Loucy (cell line): ENCODE data around the gene DRD5.
A peak's percentile ranks its signal among the peaks of the same experiment; 100 is the strongest.

ENCODE experiments used
- H2AFZ ChIP-seq: fragments of 200-600 bp; sonication (generic); 2 replicates; pipeline ENCODE4 v1.6.0; 2016; ENCODE audit warnings: antibody characterized with exemption, mild to moderate bottlenecking, low read length, moderate library complexity
- H3F3A ChIP-seq: fragments of 200-600 bp; 2 replicates; pipeline ENCODE4 v1.6.0; 2016; ENCODE audit warnings: antibody characterized with exemption, low read depth, mild to moderate bottlenecking
- H3K27me3 ChIP-seq: fragments of 200-600 bp; sonication (generic); 2 replicates; pipeline ENCODE4 v1.6.1; 2014; ENCODE audit warnings: low read length, mild to moderate bottlenecking; ENCODE audit not compliant: insufficient read depth, poor library complexity, severe bottlenecking
- H3K36me3 ChIP-seq: fragments of 200-600 bp; sonication (generic); 2 replicates; pipeline ENCODE4 v1.6.1; 2016; ENCODE audit warnings: low read length; ENCODE audit not compliant: insufficient read depth
- H3K4me1 ChIP-seq: fragments of 200-600 bp; sonication (generic); 2 replicates; pipeline ENCODE4 v1.5.1; 2014; ENCODE audit warnings: low read length, mild to moderate bottlenecking; ENCODE audit not compliant: insufficient read depth, poor library complexity, severe bottlenecking
- H3K4me2 ChIP-seq: fragments of 200-600 bp; sonication (generic); 2 replicates; pipeline ENCODE4 v1.6.0; 2014; ENCODE audit warnings: antibody characterized with exemption, low read length, low read depth, mild to moderate bottlenecking; ENCODE audit not compliant: poor library complexity, severe bottlenecking
- H3K4me3 ChIP-seq: fragments of 200-600 bp; sonication (generic); 2 replicates; pipeline ENCODE4 v1.5.1; 2014; ENCODE audit warnings: low read length, mild to moderate bottlenecking, mixed read lengths; ENCODE audit not compliant: poor library complexity, severe bottlenecking
- H3K79me2 ChIP-seq: fragments of 200-600 bp; sonication (generic); 2 replicates; pipeline ENCODE4 v1.6.1; 2014; ENCODE audit warnings: low read length; ENCODE audit not compliant: insufficient read depth
- H3K9ac ChIP-seq: fragments of 200-600 bp; sonication (generic); 2 replicates; pipeline ENCODE4 v1.6.0; 2014; ENCODE audit warnings: mild to moderate bottlenecking, low read depth, low read length, moderate library complexity; ENCODE audit not compliant: poor library complexity, severe bottlenecking
- H3K9me2 ChIP-seq: fragments of 200-600 bp; sonication (generic); replicated peaks from 2 replicates; pipeline ENCODE4 v1.6.1; 2016; ENCODE audit warnings: low read depth, low read length, mixed read lengths
- H3K9me3 ChIP-seq: fragments of 200-600 bp; sonication (generic); 2 replicates; pipeline ENCODE4 v1.6.1; 2014; ENCODE audit warnings: mild to moderate bottlenecking, antibody characterized with exemption, low read length, low read depth; ENCODE audit not compliant: insufficient read depth
- H4K20me1 ChIP-seq: fragments of 200-600 bp; sonication (generic); 2 replicates; pipeline ENCODE4 v1.6.0; 2014; ENCODE audit warnings: antibody characterized with exemption, low read length, mild to moderate bottlenecking; ENCODE audit not compliant: insufficient read depth, poor library complexity, severe bottlenecking
- EZH2phosphoT487 ChIP-seq: fragments of 200-600 bp; IDR thresholded peaks from 2 replicates; pipeline ENCODE4 v1.6.1; 2018; ENCODE audit warnings: antibody characterized with exemption, mild to moderate bottlenecking, moderate library complexity, borderline replicate concordance
- TF ChIP-seq, protein P1 (sequence below): fragments of 200-600 bp; sonication (generic); conservative IDR thresholded peaks from 2 replicates; pipeline ENCODE4 v1.5.1; 2014; ENCODE audit warnings: mild to moderate bottlenecking, antibody characterized with exemption, low read length

The DRD5 gene

DNA sequence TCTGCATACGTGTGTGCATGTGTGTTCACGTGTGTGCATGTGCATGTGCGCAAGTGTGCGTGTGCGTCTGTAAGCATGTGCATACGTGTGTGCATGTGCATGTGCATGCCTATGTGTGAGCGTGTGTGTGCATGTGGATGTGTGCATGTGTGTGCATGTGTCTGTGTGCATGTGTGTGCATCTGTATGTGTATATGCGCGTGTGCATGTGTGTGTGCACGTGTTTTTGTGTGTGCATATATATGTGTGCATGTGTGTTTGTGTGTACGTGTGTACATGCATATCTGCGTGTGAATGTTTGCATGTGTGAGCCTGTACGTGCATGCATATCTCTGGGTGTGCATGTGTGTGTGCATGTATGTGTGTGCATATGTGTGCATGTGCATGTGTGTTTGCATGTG, 35.7 kb upstream of the DRD5 start:
- Histone ChIP-seq H3K4me1 (no peaks in the 10 kb centered on the region), H3K79me2 (no peaks in the 10 kb centered on the region), H2AFZ (no peak overlapping the region)

DNA sequence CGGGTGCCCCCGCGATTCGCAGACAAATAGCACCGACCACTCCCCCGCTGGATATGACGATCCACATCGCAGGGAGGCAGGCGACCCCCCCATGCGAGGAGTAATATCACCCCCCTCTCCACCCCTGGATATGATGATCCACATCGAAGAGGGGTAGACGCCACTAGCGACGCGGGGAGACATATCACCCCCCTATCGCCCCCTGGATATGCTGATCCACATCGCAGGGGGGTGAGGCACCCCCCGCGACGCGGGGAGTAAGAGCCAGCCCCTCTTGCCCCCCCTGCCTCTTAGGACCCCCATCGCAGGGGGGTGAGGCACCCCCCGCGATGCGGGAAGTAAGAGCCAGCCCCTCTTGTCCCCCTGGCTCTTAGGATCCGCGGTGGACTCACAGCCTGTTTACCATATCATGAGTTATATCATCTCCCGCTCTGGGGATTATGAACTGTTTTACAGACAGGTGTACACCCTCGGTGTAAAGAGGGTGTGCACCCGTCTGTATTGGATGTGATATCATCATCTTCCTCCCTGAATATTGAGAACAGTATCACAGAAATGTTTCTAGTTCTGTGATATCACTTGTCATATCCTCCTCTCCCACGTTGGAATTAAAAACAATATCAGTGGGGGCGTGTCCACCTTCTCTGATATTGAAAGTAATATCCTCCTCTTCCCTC, 22.7 kb upstream of the DRD5 start:
- Histone ChIP-seq H2AFZ (no peak overlapping the region), H3K27me3 (no peaks in the 10 kb centered on the region), H3K4me3 (no peak overlapping the region), H3K4me1 (no peaks in the 10 kb centered on the region), H3K4me2 (no peak overlapping the region), H3K9me2 (no peaks in the 10 kb centered on the region), H4K20me1 (no peaks in the 10 kb centered on the region), H3F3A (no peaks in the 10 kb centered on the region), H3K79me2 (no peaks in the 10 kb centered on the region), H3K9ac (no peak overlapping the region), H3K9me3 (no peaks in the 10 kb centered on the region), H3K36me3 (no peaks in the 10 kb centered on the region)
- TF ChIP-seq, protein P1, sequence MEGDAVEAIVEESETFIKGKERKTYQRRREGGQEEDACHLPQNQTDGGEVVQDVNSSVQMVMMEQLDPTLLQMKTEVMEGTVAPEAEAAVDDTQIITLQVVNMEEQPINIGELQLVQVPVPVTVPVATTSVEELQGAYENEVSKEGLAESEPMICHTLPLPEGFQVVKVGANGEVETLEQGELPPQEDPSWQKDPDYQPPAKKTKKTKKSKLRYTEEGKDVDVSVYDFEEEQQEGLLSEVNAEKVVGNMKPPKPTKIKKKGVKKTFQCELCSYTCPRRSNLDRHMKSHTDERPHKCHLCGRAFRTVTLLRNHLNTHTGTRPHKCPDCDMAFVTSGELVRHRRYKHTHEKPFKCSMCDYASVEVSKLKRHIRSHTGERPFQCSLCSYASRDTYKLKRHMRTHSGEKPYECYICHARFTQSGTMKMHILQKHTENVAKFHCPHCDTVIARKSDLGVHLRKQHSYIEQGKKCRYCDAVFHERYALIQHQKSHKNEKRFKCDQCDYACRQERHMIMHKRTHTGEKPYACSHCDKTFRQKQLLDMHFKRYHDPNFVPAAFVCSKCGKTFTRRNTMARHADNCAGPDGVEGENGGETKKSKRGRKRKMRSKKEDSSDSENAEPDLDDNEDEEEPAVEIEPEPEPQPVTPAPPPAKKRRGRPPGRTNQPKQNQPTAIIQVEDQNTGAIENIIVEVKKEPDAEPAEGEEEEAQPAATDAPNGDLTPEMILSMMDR, result no peak
- TF ChIP-seq EZH2phosphoT487, result no peak

More for the DNA sequence above, 35.7 kb upstream of the DRD5 start:
- Histone ChIP-seq H3K9me2 (no peaks in the 10 kb centered on the region), H3K9ac (no peak overlapping the region), H3K9me3 (no peaks in the 10 kb centered on the region), H4K20me1 (no peaks in the 10 kb centered on the region), H3F3A (no peaks in the 10 kb centered on the region), H3K27me3 (no peaks in the 10 kb centered on the region), H3K4me3 (no peak overlapping the region), H3K36me3 (no peaks in the 10 kb centered on the region), H3K4me2 (no peak overlapping the region)
- TF ChIP-seq, protein P1, result no peak
- TF ChIP-seq EZH2phosphoT487, result no peak

DNA sequence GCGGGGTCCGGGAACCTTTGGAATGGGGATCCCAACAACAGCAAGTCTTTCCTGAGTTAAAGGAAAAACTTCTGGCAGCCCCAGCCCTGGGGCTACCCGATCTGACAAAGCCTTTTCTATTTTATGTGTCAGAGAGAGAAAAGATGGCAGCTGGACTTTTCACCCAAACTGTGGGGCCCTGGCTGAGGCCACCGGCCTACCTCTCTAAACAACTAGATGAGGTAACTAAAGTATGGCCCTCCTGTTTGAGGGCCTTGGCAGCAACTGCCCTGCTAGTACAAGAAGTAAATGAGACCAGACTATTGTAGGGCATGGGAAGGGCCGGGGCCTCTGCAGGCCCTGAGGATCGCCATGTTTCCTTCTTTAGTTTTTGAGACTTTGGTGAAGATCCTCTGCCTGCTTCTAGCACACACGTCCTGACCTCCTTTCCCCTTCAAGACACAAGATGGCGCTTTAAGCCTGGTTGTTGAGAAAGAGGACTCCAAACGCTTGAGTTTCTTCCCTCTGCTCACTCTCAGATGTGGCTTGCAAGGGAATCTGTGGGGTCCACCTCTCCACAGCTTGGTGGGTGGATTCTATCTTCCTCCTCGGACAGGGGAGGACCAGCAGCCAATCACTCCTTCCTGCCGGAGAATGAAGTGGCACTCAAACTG, 18.5 kb upstream of the DRD5 start:
- Histone ChIP-seq H3K4me2 (no peak overlapping the region), H3K36me3 (no peaks in the 10 kb centered on the region), H3K4me3 (no peak overlapping the region), H3F3A (no peaks in the 10 kb centered on the region), H4K20me1 (no peaks in the 10 kb centered on the region), H3K9me2 (no peaks in the 10 kb centered on the region), H2AFZ (peak overlapping the region; percentile 59; the same call in 1 of the 2 replicates), H3K9ac (no peak overlapping the region), H3K9me3 (no peaks in the 10 kb centered on the region), H3K4me1 (no peaks in the 10 kb centered on the region), H3K79me2 (no peaks in the 10 kb centered on the region), H3K27me3 (no peaks in the 10 kb centered on the region)
- TF ChIP-seq EZH2phosphoT487, result no peak
- TF ChIP-seq, protein P1, result peak; percentile 75
